ENCODE results near the gene DNASE1.

The DNASE1 gene

DNA sequence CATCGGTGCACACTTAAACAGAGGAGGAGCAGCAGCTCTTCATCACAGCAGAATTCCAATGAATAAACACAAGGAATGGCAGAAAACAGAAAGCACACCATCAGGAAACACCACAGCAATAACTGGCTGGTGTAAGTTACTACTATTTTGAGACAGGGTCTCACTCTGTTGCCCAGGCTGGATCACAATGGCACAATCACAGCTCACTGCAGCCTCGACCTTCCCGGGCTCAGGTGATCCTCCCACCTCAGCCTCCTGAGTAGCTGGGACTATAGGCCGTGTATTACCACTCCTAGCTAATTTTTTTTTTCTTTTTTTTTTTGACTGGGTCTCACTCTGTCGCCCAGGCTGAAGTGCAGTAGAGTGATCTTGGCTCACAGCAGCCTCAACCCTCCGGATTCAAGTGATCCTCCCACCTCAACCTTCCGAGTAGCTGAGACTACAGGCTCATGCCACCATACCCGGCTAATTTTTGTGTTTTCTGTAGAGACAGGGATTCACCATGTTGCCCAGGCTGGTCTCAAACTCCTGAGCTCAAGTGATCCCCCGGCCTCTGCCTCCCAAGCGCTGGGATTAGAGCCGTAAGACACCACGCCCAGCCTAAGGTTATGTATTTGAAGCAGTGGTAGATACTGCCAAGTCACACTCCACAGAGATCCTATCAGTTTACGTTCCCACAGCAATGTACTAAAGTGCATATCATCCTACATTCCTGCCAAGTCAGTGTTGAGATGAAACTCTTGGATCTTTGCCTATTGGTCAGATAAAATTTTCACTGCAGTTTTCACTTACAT is 42.1 kb downstream of the DNASE1 start:
- no peak for DNase-seq (ENCODE audit: low spot score)

DNA sequence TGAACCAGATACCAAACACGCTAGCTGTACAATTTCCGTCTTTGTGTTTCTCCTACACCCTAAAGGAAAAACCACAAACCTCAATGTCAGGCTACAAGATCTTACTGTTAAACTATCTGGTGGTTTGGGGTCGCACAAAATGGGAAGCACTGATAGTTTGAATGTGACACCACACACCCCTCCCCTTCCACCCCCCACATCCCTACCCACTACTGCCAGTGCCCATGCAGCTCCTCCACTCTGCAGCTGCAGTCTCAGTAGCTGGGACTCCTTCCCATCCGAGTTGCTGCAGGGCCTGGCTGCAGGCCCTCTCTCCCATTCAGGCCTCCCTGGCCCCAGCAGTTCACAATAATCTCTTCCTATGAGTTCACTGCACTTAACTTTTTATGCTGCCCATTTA is 44.5 kb downstream of the DNASE1 start:
- no peak for DNase-seq (ENCODE audit: low spot score)

DNA sequence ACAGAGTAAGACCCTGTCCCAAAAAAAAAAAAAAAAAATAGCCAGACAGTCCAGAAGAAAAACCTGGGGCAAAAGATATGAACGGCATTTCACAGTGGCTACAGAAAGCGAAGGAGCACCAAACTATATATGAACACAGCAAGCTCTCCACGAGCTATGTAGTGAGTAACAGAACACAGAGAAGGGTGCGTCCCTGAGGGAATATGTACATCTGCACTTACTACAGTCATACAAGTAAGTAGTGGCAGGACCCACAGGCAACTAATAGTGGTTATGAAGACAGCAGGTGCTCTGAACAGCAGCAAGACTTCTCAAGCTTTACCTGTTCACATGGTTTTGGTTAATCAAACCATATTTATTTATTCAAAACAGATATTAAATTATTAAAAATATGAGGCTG is 47.0 kb downstream of the DNASE1 start:
- no peak for DNase-seq (ENCODE audit: low spot score)

DNA sequence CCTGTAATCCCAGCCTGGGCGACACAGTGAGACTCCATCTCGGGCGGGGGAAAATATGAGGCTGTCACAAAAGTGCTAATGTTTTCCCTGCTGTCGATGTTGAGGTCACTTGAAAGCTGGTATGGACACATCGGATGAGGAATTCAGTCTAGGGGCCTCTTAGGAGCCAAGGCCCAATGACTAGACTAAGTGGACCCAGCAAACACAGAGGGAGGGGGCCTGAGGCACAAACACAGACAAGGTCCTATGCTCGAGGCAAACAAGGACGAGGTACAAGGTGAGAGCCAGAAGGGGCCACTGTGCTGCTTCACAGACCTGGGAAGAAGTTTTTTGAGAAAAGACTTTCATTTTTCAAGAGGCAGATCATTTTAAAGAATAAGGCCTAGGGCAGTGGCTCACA is 47.6 kb downstream of the DNASE1 start:
- no peak for DNase-seq (ENCODE audit: low spot score)

DNA sequence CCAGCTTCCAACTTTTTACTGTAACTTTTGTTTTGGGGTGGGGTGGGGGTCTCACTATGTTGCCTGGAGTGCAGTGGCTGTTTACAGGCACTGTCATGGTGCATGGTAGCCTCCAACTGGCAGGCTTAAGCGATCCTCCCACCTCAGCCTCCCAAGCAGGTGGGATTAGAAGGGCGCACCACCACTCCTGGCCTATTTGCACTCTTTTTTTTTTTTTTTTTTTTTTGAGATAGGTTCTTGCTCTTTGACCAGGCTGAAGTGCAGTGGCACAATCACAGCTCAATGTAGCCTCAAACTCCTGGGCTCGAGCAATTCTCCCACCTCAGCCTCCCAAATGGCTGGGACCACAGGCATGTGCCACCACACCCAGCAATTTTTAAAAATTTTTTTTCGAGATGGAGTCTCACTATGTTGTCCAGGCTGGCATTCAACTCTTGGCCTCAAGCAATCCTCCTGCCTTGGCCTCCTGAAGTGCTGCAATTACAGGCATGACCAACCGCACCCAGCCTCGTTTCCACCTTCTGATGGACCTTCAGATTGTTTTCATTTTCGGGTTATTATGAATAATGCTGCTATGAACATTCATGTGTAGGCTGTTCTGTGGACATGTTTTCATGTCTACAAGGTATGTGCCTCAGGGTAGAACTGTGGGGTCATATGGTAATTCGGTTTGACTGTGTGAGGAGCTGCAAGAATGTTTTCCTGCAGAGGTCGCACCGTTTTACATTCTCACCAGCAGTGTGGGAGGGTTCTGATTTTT is 51.9 kb downstream of the DNASE1 start:
- DNase-seq (ENCODE audit: low spot score) = no peak
